IPS-18c (cell line): ENCODE data around the gene SETD5.
"Not testable (repeated sequence)": the region's sequence is repeated elsewhere in the genome, so short reads cannot be mapped to it uniquely, and the experiment has no call there.

Source experiments
- H3K4me3 ChIP-seq: 2 replicates; pipeline ENCODE4 v1.7.0; 2013; ENCODE audit warnings: low read depth, mild to moderate bottlenecking, low read length, moderate library complexity; ENCODE audit not compliant: insufficient read depth
- H3K9me3 ChIP-seq: one replicate; pipeline ENCODE4 v1.6.1; 2013; ENCODE audit warnings: mild to moderate bottlenecking, low read length, moderate library complexity; ENCODE audit not compliant: control insufficient read depth, insufficient read depth

The SETD5 gene

GRCh38 chr3:9474482-9474881, 77.1 kb downstream of the SETD5 start:
- no peak overlapping the region for H3K4me3 ChIP-seq
- H3K9me3 ChIP-seq = no peaks in the 10 kb centered on the region

- H3K9me3 ChIP-seq = no peaks in the 10 kb centered on the region
- H3K4me3 ChIP-seq = no peak overlapping the region
Measured at GRCh38 chr3:9476935-9477334, 79.5 kb downstream of the SETD5 start.

GRCh38 chr3:9480265-9480664, 82.8 kb downstream of the SETD5 start:
- no peak overlapping the region for H3K4me3 ChIP-seq

GRCh38 chr3:9485248-9485647, 87.8 kb downstream of the SETD5 start:
- H3K9me3 ChIP-seq = no peaks in the 10 kb centered on the region
- no peak overlapping the region for H3K4me3 ChIP-seq

More at GRCh38 chr3:9480265-9480664, 82.8 kb downstream of the SETD5 start:
- H3K9me3 ChIP-seq = no peaks in the 10 kb centered on the region

GRCh38 chr3:9491506-9491905, 94.1 kb downstream of the SETD5 start:
- H3K9me3 ChIP-seq = no peaks in the 10 kb centered on the region
- no peak overlapping the region for H3K4me3 ChIP-seq

- not testable (repeated sequence) for H3K9me3 ChIP-seq, H3K4me3 ChIP-seq
Measured at GRCh38 chr3:9494036-9494435, 96.6 kb downstream of the SETD5 start.

- H3K4me3 ChIP-seq = no peak overlapping the region
- H3K9me3 ChIP-seq = peaks cover 2% of the 10 kb centered on the region
Measured at GRCh38 chr3:9496893-9497292, 99.5 kb downstream of the SETD5 start.

- H3K4me3 ChIP-seq = no peak overlapping the region
- H3K9me3 ChIP-seq = peaks cover 2% of the 10 kb centered on the region
Measured at GRCh38 chr3:9497821-9498565, 100.6 kb downstream of the SETD5 start.

- H3K4me3 ChIP-seq = no peak overlapping the region
- H3K9me3 ChIP-seq = peaks cover 2% of the 10 kb centered on the region
Measured at GRCh38 chr3:9498781-9499180, 101.4 kb downstream of the SETD5 start.

GRCh38 chr3:9499455-9500107, 102.2 kb downstream of the SETD5 start:
- H3K9me3 ChIP-seq = peaks cover 2% of the 10 kb centered on the region
- H3K4me3 ChIP-seq = peak overlapping the region; percentile 75

- Histone ChIP-seq H3K4me3 (peak overlapping the region; percentile 75), H3K9me3 (peaks cover 2% of the 10 kb centered on the region)
Measured at GRCh38 chr3:9500108-9501050, 103.0 kb downstream of the SETD5 start.

GRCh38 chr3:9501226-9501625, 103.8 kb downstream of the SETD5 start:
- peaks cover 2% of the 10 kb centered on the region for H3K9me3 ChIP-seq
- no peak overlapping the region for H3K4me3 ChIP-seq

GRCh38 chr3:9503283-9503682, 105.9 kb downstream of the SETD5 start:
- H3K4me3 ChIP-seq = no peak overlapping the region
- peaks cover 2% of the 10 kb centered on the region for H3K9me3 ChIP-seq

GRCh38 chr3:9507586-9508578, 110.5 kb downstream of the SETD5 start:
- Histone ChIP-seq H3K4me3 (no peak overlapping the region), H3K9me3 (no peaks in the 10 kb centered on the region)

GRCh38 chr3:9508781-9509180, 111.4 kb downstream of the SETD5 start:
- no peaks in the 10 kb centered on the region for H3K9me3 ChIP-seq
- no peak overlapping the region for H3K4me3 ChIP-seq

GRCh38 chr3:9512456-9513045, 115.1 kb downstream of the SETD5 start:
- Histone ChIP-seq H3K4me3 (no peak overlapping the region), H3K9me3 (no peaks in the 10 kb centered on the region)
